ENCODE data around the gene SUN3. TPM values are rescaled to one million over a fixed set of nuclear protein-coding genes. Genes with fewer than 3 reads are reported as not detected.

SUN3 gene
- total RNA-seq, 1 donor, result not detected

DNA sequence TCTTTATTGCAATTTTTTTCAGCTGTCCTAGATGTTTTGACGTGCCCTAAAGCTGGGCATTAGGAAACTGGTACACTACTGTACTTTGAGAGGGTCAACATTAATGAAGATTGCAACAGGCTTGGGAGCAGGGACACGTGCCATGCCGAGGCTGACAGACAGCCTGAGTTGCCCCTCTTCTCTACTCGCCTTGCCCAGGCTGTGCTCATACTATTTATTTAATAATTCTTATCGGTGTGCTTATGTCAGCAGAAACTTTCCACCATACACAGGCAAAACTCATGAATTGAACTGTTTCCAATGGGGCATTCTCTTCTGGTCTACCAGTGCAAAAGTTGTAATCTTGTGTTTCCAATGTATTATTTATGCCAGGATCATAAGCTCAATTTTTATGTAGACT, 30.8 kb upstream of the SUN3 start:
- H3K4me3 ChIP-seq (ENCODE audit: low read depth, low read length), result no peak overlapping the region
- DNase-seq (ENCODE audit: low read depth), result no peak
- TF ChIP-seq CTCF (IDR thresholded peaks at IDR 0.05; ENCODE audit: insufficient read depth, low read length), result no peak

DNA sequence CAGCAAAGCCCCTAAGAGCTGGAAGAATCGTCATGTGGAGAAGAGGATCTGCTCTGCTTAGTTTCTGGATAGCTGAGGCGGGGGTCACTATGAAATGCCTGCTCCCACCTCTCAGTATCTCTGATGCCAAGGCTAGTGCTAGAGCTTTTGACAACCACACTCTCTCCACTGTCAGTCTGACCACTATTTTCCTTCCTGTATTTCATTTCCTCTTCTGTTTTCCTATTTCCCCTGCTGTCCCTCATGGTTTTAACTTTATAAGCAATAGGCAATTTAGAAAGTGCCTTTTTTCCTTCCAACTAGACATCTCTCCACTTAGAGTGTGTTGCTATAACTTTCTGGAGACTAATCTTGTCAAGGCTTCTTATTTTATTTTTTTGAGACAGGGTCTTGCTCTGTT, 30.1 kb upstream of the SUN3 start:
- H3K4me3 ChIP-seq (ENCODE audit: low read depth, low read length), result no peak overlapping the region
- DNase-seq (ENCODE audit: low read depth), result no peak
- TF ChIP-seq CTCF (IDR thresholded peaks at IDR 0.05; ENCODE audit: insufficient read depth, low read length), result no peak

DNA sequence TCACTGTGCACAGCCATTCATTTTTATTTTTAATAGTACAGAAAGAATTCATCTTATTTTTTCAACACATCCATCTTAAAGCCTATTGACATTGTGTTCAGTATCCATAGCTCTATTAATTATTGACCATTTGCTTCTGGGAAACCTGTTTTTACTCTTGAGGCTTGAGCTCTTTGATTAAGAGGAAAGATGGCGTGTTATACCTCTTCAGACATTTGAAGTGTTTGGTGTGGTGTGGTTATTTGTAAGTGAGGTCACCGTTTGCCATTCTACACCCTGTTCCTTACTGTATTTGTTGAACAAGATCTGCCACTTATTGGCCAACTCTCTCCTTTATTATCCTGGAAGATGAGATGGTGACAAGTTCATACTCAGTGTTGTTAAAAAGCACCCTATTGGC, 24.8 kb upstream of the SUN3 start:
- no peak overlapping the region for H3K4me3 ChIP-seq (ENCODE audit: low read depth, low read length)
- TF ChIP-seq CTCF (IDR thresholded peaks at IDR 0.05; ENCODE audit: insufficient read depth, low read length), result no peak

GRCh38 chr7:48052748-48053147, 23.8 kb upstream of the SUN3 start:
- TF ChIP-seq CTCF (IDR thresholded peaks at IDR 0.05; ENCODE audit: insufficient read depth, low read length), result no peak
- no peak overlapping the region for H3K4me3 ChIP-seq (ENCODE audit: low read depth, low read length)
- DNase-seq (ENCODE audit: low read depth), result peak; percentile 65

More for the DNA sequence above, 24.8 kb upstream of the SUN3 start:
- DNase-seq (ENCODE audit: low read depth), result no peak

GRCh38 chr7:48049850-48050249, 20.9 kb upstream of the SUN3 start:
- H3K4me3 ChIP-seq (ENCODE audit: low read depth, low read length), result no peak overlapping the region
- no peak for DNase-seq (ENCODE audit: low read depth)
- TF ChIP-seq CTCF (IDR thresholded peaks at IDR 0.05; ENCODE audit: insufficient read depth, low read length), result no peak

- TF ChIP-seq CTCF (IDR thresholded peaks at IDR 0.05; ENCODE audit: insufficient read depth, low read length), result no peak
- no peak for DNase-seq (ENCODE audit: low read depth)
- no peak overlapping the region for H3K4me3 ChIP-seq (ENCODE audit: low read depth, low read length)
Measured at GRCh38 chr7:48048113-48048512, 19.2 kb upstream of the SUN3 start.

GRCh38 chr7:48046458-48046857, 17.6 kb upstream of the SUN3 start:
- H3K4me3 ChIP-seq (ENCODE audit: low read depth, low read length), result no peak overlapping the region
- TF ChIP-seq CTCF (IDR thresholded peaks at IDR 0.05; ENCODE audit: insufficient read depth, low read length), result no peak
- DNase-seq (ENCODE audit: low read depth), result no peak
